ENCODE data around the gene MPPE1. TPM values are rescaled to one million over a fixed set of nuclear protein-coding genes. Genes with fewer than 3 reads are reported as not detected.
"Not testable (repeated sequence)": the region's sequence is repeated elsewhere in the genome, so short reads cannot be mapped to it uniquely, and the experiment has no call there.

The MPPE1 gene
- total and polyA plus RNA-seq, 10 of the 15 experiments (the other 5 are each of a cell fraction or from before 2014, with no cell fraction given) = 13.8 to 34.5 (median 27.6) TPM

DNA sequence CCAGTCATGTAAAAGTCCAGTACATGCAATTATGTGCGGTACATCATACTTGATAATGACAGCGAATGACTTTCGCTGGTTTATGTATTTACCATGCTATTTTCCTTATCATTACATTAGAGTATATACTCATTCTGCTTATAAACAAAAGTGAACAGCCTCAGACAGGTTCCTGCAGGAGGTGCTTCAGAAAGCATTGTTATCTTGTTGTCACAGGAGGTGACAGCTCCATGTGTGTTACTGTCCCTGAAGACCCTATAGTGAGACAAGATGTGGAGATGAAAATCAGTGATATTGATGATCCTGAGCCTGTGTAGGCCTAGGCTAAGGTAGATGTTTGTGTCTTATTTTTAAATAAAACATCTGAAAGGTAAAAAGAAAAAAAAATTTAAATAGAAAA, 15.3 kb upstream of the MPPE1 start:
- Histone ChIP-seq H3K27ac (ENCODE audit: control insufficient read depth, insufficient read depth) (no peak overlapping the region), H4K20me1 (ENCODE audit: control insufficient read depth, insufficient read depth) (no peaks in the 10 kb centered on the region), H3K4me1 (ENCODE audit: control insufficient read depth, insufficient read depth, low read length) (peaks cover 8% of the 10 kb centered on the region; the same call in 1 of the 2 replicates), H3K9me3 (replicated peaks; ENCODE audit: control insufficient read depth, insufficient read depth, low read length) (no peaks in the 10 kb centered on the region), H2AFZ (ENCODE audit: control insufficient read depth, low read depth, low read length) (no peak overlapping the region), H3K4me3 (no peak overlapping the region), H3K9ac (ENCODE audit: control insufficient read depth, insufficient read depth, low read length) (no peak overlapping the region), H3K79me2 (ENCODE audit: control insufficient read depth, insufficient read depth, low read length) (no peaks in the 10 kb centered on the region), H3K36me3 (ENCODE audit: control insufficient read depth in 2 of 2, insufficient read depth in 2 of 2, low read length in 1 of 2) (no peaks in the 10 kb centered on the region), H3K4me2 (ENCODE audit: control insufficient read depth, insufficient read depth) (no peak overlapping the region), H3K27me3 (replicated peaks in 1 of 2; ENCODE audit: control insufficient read depth in 2 of 2, insufficient read depth in 2 of 2, low read length in 1 of 2) (no peaks in the 10 kb centered on the region)
- CTCF ChIA-PET = interaction anchor here (5.7 kb wide), 1 partner anchor 15 kb away, joined by 35 read pairs; no protein-coding TSS in a partner anchor
- in situ Hi-C loops (cut with MboI) = no loop called here
- TF ChIP-seq, protein P1, sequence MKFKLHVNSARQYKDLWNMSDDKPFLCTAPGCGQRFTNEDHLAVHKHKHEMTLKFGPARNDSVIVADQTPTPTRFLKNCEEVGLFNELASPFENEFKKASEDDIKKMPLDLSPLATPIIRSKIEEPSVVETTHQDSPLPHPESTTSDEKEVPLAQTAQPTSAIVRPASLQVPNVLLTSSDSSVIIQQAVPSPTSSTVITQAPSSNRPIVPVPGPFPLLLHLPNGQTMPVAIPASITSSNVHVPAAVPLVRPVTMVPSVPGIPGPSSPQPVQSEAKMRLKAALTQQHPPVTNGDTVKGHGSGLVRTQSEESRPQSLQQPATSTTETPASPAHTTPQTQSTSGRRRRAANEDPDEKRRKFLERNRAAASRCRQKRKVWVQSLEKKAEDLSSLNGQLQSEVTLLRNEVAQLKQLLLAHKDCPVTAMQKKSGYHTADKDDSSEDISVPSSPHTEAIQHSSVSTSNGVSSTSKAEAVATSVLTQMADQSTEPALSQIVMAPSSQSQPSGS (IDR thresholded peaks at IDR 0.05; ENCODE audit: low read length) = no peak
- no peak for TF ChIP-seq ZNF24 (IDR thresholded peaks at IDR 0.05)
- ATAC-seq (no peak), DNase-seq (ENCODE audit: low read depth, low spot score) (no peak), FAIRE-seq (no peak)
- WGBS (ENCODE audit: insufficient coverage, insufficient replicate concordance, low lambda C conversion rate, missing lambda C conversion rate) = 87% methylated on average over 3 of the region's 3 CpGs
- no TSS peak for BruUV-seq (replicated peaks)
- RAD21 ChIA-PET (ENCODE audit: unreplicated experiment) = interaction anchor here (1.9 kb wide), 1 partner anchor 14 kb away, joined by 5 read pairs; no protein-coding TSS in a partner anchor
- intact Hi-C loops (cut with micrococcal nuclease; ENCODE audit: unreplicated experiment) = no loop called here
- POLR2A ChIA-PET = no interaction called here
- SMC1A ChIA-PET (ENCODE audit: uncharacterized antibody, unreplicated experiment) = interaction anchor here (1.1 to 5.0 kb wide), 2 partner anchors 9 to 14 kb away, joined by 4 to 22 read pairs; no protein-coding TSS in a partner anchor

DNA sequence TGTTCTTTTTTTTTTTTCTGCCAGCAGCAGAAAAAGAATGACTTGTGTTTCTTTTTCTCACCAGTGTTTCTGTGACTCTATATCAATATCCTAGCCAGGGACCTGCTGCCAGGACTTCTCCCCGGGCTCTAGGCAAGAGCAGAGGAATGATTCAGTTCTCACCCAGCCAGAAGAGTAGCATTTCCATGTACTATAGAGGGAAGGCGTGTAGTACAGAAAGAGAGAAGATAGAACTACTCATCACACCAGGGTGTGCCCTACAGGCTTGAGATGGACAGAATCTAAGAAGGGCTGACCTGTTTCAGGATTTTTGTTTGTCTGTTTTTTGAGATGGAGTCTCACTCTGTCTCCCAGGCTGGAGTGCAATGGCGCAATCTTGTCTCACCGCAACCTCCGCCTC, 11.4 kb upstream of the MPPE1 start:
- in situ Hi-C loops (cut with MboI) = not testable (repeated sequence)

DNA sequence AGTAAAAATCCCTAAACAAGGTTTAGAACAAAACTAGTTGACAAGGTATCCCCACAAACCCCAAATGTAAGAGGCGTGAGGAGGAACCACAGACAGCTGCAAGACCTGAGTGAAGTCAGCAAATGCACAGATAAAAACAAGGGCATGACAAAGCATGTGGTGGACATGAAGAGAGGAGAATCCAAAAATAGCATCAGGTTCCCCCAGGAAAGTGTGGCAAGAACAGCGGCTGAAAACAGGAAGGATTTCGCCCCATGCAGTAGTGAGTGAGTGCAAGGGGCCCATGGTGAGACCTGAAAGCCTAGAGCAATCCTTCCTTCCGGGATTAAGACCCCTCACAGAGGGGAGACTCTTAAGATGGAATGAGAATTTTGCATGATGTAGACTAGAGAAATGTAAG, 8.8 kb upstream of the MPPE1 start:
- BruUV-seq (replicated peaks); intact Hi-C loops (cut with micrococcal nuclease; ENCODE audit: unreplicated experiment); H2AFZ ChIP-seq (ENCODE audit: control insufficient read depth, low read depth, low read length); SMC1A ChIA-PET (ENCODE audit: uncharacterized antibody, unreplicated experiment); H3K9ac ChIP-seq (ENCODE audit: control insufficient read depth, insufficient read depth, low read length); H3K4me3 ChIP-seq; RAD21 ChIA-PET (ENCODE audit: unreplicated experiment); H3K4me2 ChIP-seq (ENCODE audit: control insufficient read depth, insufficient read depth); H3K79me2 ChIP-seq (ENCODE audit: control insufficient read depth, insufficient read depth, low read length); H3K4me1 ChIP-seq (ENCODE audit: control insufficient read depth, insufficient read depth, low read length); H3K9me3 ChIP-seq (replicated peaks; ENCODE audit: control insufficient read depth, insufficient read depth, low read length); H3K27me3 ChIP-seq (replicated peaks in 1 of 2; ENCODE audit: control insufficient read depth in 2 of 2, insufficient read depth in 2 of 2, low read length in 1 of 2); DNase-seq (ENCODE audit: low read depth, low spot score); in situ Hi-C loops (cut with MboI); H3K36me3 ChIP-seq (ENCODE audit: control insufficient read depth in 2 of 2, insufficient read depth in 2 of 2, low read length in 1 of 2); H3K27ac ChIP-seq (ENCODE audit: control insufficient read depth, insufficient read depth); ATAC-seq; H4K20me1 ChIP-seq (ENCODE audit: control insufficient read depth, insufficient read depth); POLR2A ChIA-PET: not testable (repeated sequence)
- CTCF ChIA-PET = interaction anchor here (1.3 kb wide), 1 partner anchor 122 kb away, joined by 3 read pairs; no protein-coding TSS in a partner anchor
- 49% methylated on average over 4 of the region's 4 CpGs for WGBS (ENCODE audit: insufficient coverage, insufficient replicate concordance, low lambda C conversion rate, missing lambda C conversion rate)
- FAIRE-seq = peak; percentile 74

More for the DNA sequence above, 11.4 kb upstream of the MPPE1 start:
- H3K9ac ChIP-seq (ENCODE audit: control insufficient read depth, insufficient read depth, low read length); H3K27ac ChIP-seq (ENCODE audit: control insufficient read depth, insufficient read depth); ATAC-seq; H3K27me3 ChIP-seq (replicated peaks in 1 of 2; ENCODE audit: control insufficient read depth in 2 of 2, insufficient read depth in 2 of 2, low read length in 1 of 2); H4K20me1 ChIP-seq (ENCODE audit: control insufficient read depth, insufficient read depth); H3K79me2 ChIP-seq (ENCODE audit: control insufficient read depth, insufficient read depth, low read length); RAD21 ChIA-PET (ENCODE audit: unreplicated experiment); H3K4me2 ChIP-seq (ENCODE audit: control insufficient read depth, insufficient read depth); H3K9me3 ChIP-seq (replicated peaks; ENCODE audit: control insufficient read depth, insufficient read depth, low read length); intact Hi-C loops (cut with micrococcal nuclease; ENCODE audit: unreplicated experiment); H2AFZ ChIP-seq (ENCODE audit: control insufficient read depth, low read depth, low read length); POLR2A ChIA-PET; BruUV-seq (replicated peaks); CTCF ChIA-PET; FAIRE-seq; H3K4me3 ChIP-seq; H3K36me3 ChIP-seq (ENCODE audit: control insufficient read depth in 2 of 2, insufficient read depth in 2 of 2, low read length in 1 of 2); DNase-seq (ENCODE audit: low read depth, low spot score); H3K4me1 ChIP-seq (ENCODE audit: control insufficient read depth, insufficient read depth, low read length); SMC1A ChIA-PET (ENCODE audit: uncharacterized antibody, unreplicated experiment): not testable (repeated sequence)
- 73% methylated on average over 5 of the region's 5 CpGs for WGBS (ENCODE audit: insufficient coverage, insufficient replicate concordance, low lambda C conversion rate, missing lambda C conversion rate)

Data from GM12878 (cell line).